ENCODE results near the gene STXBP1.

Gene STXBP1

DNA sequence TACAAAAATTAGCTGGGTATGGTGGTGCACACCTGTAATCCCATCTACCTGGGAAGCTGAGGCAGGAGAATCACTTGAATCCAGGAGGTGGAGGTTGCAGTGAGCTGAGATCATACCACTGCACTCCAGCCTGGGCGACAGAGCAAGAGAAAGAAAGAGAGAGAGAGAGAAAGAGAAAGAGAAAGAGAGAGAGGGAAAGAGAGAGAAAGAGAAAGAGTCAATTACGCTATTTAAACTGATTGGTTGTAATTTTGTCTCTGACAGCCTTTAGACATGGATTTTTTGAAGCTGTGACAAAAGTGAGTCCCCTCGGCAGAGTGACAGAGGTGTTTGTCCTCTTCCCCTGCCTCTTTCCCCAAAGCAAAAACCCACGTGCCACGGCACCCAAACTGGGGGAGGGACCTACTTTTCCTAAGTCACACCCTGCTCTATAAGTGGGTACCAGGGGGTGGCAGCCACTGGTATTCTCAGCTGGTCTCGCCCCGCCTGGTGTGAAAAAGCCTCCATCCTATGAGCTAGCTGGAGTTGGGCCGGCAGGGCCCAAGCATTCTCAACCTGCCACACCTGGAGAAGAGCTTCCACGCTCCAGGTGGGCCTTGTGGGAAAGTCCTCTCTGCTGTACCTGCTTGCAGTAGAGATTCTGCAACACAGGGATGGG is 91.3 kb downstream of the STXBP1 start:
- TF ChIP-seq CTCF (IDR thresholded peaks at IDR 0.05; ENCODE audit: low read depth, low read length): no peak

GRCh38 chr9:127705577-127706379 is 93.7 kb downstream of the STXBP1 start:
- TF ChIP-seq CTCF (IDR thresholded peaks at IDR 0.05; ENCODE audit: low read depth, low read length): no peak
- no peak overlapping the region for H3K4me3 ChIP-seq (ENCODE audit: low read depth, low read length)

More for the DNA sequence above, 91.3 kb downstream of the STXBP1 start:
- no peak overlapping the region for H3K4me3 ChIP-seq (ENCODE audit: low read depth, low read length)

GRCh38 chr9:127706836-127707241 is 94.8 kb downstream of the STXBP1 start, which contains the start of gene CFAP157:
Gene CFAP157 (plus strand): TSS chr9:127706988. CDS start chr9:127707032, 44 bp downstream.
- no peak within 1 kb of the TSS for H3K4me3 ChIP-seq (ENCODE audit: low read depth, low read length)

GRCh38 chr9:127707766-127708165 is 95.7 kb downstream of the STXBP1 start:
- no peak overlapping the region for H3K4me3 ChIP-seq (ENCODE audit: low read depth, low read length)
- no peak for TF ChIP-seq CTCF (IDR thresholded peaks at IDR 0.05; ENCODE audit: low read depth, low read length)

More at GRCh38 chr9:127706836-127707241, 94.8 kb downstream of the STXBP1 start, which contains the start of gene CFAP157:
- TF ChIP-seq CTCF (IDR thresholded peaks at IDR 0.05; ENCODE audit: low read depth, low read length): no peak

DNA sequence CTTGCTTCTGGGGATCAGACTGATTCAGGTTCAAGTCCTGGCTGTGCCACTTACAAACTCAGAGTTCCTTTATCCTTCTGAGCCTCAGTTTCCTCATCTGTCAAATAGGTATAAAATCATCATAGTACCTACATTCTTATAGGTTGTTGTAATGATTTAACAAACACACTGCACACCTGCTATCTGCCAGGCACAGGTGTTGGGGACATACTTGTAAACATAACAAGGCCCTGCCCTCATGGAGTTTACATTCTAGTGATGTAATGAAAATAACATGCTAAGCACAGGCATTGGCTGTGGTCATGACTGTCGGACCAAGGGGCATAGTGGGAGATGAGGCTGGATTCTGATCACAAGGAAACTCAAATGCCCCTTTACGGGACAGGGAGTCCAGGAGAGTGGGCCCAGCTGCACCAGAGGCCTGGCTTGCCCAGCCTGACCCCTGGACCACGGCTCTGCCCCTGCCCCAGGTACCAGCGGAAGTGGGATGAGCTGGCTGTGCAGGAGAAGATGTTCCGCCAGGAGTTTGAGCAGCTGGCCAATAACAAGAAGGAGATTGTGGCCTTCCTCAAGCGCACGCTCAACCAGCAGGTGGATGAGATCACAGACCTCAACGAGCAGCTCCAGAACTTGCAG is 97.0 kb downstream of the STXBP1 start:
- no peak for TF ChIP-seq CTCF (IDR thresholded peaks at IDR 0.05; ENCODE audit: low read depth, low read length)
- H3K4me3 ChIP-seq (ENCODE audit: low read depth, low read length): no peak overlapping the region

DNA sequence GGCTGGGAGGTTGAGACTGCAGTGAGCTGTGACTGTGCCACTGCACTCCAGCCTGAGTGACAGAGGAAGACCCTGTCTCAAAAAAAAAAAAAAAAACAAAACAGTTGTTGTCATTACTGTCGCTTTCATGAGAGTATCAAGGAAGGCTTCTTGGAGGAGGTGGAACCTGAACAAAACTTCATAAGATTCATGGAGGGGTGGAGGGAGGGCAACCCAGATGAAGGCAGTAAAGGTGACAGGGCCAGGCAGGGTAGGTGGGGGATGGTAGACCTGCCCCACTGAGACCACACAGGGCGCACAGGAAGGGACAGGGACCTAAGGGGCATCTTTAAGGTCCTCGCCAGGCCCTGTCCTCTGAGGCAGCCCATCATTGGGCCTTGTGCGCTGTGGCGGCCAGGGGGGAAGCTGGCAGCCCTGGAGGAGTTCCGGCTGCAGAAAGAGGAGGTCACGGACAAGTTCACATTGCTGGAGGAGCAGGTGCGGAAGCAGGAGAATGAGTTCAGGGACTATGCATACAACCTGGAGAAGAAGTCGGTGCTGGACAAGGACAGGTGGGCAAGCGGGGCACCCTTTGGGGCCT is 98.2 kb downstream of the STXBP1 start:
- H3K4me3 ChIP-seq (ENCODE audit: low read depth, low read length): no peak overlapping the region
- TF ChIP-seq CTCF (IDR thresholded peaks at IDR 0.05; ENCODE audit: low read depth, low read length): no peak
